SK-N-SH (cell line): ENCODE results near the gene AKAP9. TPM values are rescaled to one million over a fixed set of nuclear protein-coding genes. Genes with fewer than 3 reads are reported as not detected.

Experiments used
- CTCF ChIA-PET: fragments of 300-600, 350-600 bp; formaldehyde crosslinking; extraction: SDS; loops from one replicate; lab custom pipeline; 2021; lab: Yijun Ruan, JAX
- POLR2A ChIA-PET: fragments of 350-600 bp; sonication (Branson Sonifier 250); formaldehyde crosslinking; extraction: SDS; loops from one replicate; lab custom pipeline; 2020; ENCODE audit warnings: antibody characterized with exemption, inconsistent platforms; lab: Yijun Ruan, JAX
- DNase-seq: peaks from one replicate; pipeline ENCODE4 v3.0.0; 2012
- H2AFZ ChIP-seq: fragments of 200-600 bp; sonication (generic); 2 replicates; pipeline ENCODE4 v1.8.1; 2016; ENCODE audit warnings: antibody characterized with exemption, mild to moderate bottlenecking, low read depth
- H3F3A ChIP-seq: fragments of 200-600 bp; sonication (generic); replicated peaks from 2 replicates; pipeline ENCODE3; 2016; ENCODE audit warnings: antibody characterized with exemption, mild to moderate bottlenecking; ENCODE audit not compliant: insufficient read depth
- H3K27ac ChIP-seq, 2 experiments: fragments of 200-500 bp in 1 of 2; fragments of 200-600 bp in 1 of 2; sonication (Bioruptor generic) in 1 of 2; sonication (generic), shearing (Covaris generic) in 1 of 2; 2 replicates each; pipeline versions ENCODE4 v1.5.1 to v1.6.1; 2014 to 2016; ENCODE audit warnings: low read depth in 2 of 2, inconsistent platforms in 1 of 2, low read length in 1 of 2, mild to moderate bottlenecking in 1 of 2, mixed read lengths in 1 of 2
- H3K27me3 ChIP-seq: fragments of 200-600 bp; sonication (generic), shearing (Covaris generic); 2 replicates; pipeline ENCODE4 v1.6.1; 2016; ENCODE audit warnings: mixed run types; ENCODE audit not compliant: insufficient read depth
- H3K36me3 ChIP-seq, 2 experiments: fragments of 200-500 bp in 1 of 2; fragments of 200-600 bp in 1 of 2; sonication (Bioruptor generic) in 1 of 2; sonication (generic) in 1 of 2; replicated peaks in 1 of 2; 2 replicates each; pipeline versions ENCODE3 to v1.5.1; 2014 to 2016; ENCODE audit warnings: low read length in 1 of 2, mild to moderate bottlenecking in 1 of 2; ENCODE audit not compliant: insufficient read depth in 2 of 2, control insufficient read depth in 1 of 2
- H3K4me1 ChIP-seq, 2 experiments: fragments of 200-500 bp in 1 of 2; fragments of 200-600 bp in 1 of 2; sonication (Bioruptor generic) in 1 of 2; sonication (generic), shearing (Covaris generic) in 1 of 2; 2 replicates each; pipeline versions ENCODE4 v1.5.1 to v1.6.1; 2014 to 2016; ENCODE audit warnings: low read depth in 1 of 2, low read length in 1 of 2, mixed run types in 1 of 2; ENCODE audit not compliant: insufficient read depth in 2 of 2, control insufficient read depth in 1 of 2
- H3K4me2 ChIP-seq: fragments of 200-600 bp; sonication (generic), shearing (Covaris generic); 2 replicates; pipeline ENCODE4 v1.6.1; 2017; ENCODE audit warnings: mixed run types
- H3K4me3 ChIP-seq, 2 experiments: fragments of 200-500 bp in 1 of 2; fragments of 200-600 bp in 1 of 2; sonication (Bioruptor generic) in 1 of 2; sonication (generic), shearing (Covaris generic) in 1 of 2; 2 replicates each; pipeline versions ENCODE4 v1.5.1 to v1.8.1; 2014 to 2016; ENCODE audit warnings: low read depth in 2 of 2, inconsistent platforms in 1 of 2, low read length in 1 of 2, mild to moderate bottlenecking in 1 of 2, mixed read lengths in 1 of 2, moderate library complexity in 1 of 2
- H3K79me2 ChIP-seq: fragments of 200-600 bp; sonication (generic); 2 replicates; pipeline ENCODE4 v1.8.1; 2017; ENCODE audit warnings: mild to moderate bottlenecking; ENCODE audit not compliant: insufficient read depth
- H3K9ac ChIP-seq: fragments of 200-600 bp; sonication (generic); 2 replicates; pipeline ENCODE4 v1.6.1; 2017; ENCODE audit warnings: mixed run types
- H3K9me2 ChIP-seq: fragments of 200-600 bp; sonication (generic); 2 replicates; pipeline ENCODE4 v1.6.1; 2017; ENCODE audit warnings: mixed run types
- H3K9me3 ChIP-seq: fragments of 200-600 bp; sonication (generic); 2 replicates; pipeline ENCODE4 v1.6.1; 2017; ENCODE audit warnings: mixed run types, mild to moderate bottlenecking, moderate library complexity
- H4K20me1 ChIP-seq: fragments of 200-600 bp; sonication (generic); 2 replicates; pipeline ENCODE4 v1.6.1; 2017; ENCODE audit warnings: mild to moderate bottlenecking, mixed run types; ENCODE audit not compliant: insufficient read depth
- CHD2 ChIP-seq: fragments of 150-350 bp; IDR thresholded peaks from 2 replicates; pipeline ENCODE4 v1.6.1; 2018; ENCODE audit warnings: low read length; ENCODE audit not compliant: partially characterized antibody
- ELF1 ChIP-seq: IDR thresholded peaks from 2 replicates; pipeline ENCODE4 v1.4.0; 2012
- EP300 ChIP-seq, 2 experiments: IDR thresholded peaks; 2 replicates each; pipeline versions ENCODE4 v1.4.0 to v1.6.1; 2012; ENCODE audit warnings: borderline replicate concordance in 1 of 2, low read depth in 1 of 2, low read length in 1 of 2
- EZH2phosphoT487 ChIP-seq: fragments of 200-600 bp; sonication (generic); IDR thresholded peaks from 2 replicates; pipeline ENCODE4 v1.6.1; 2017; ENCODE audit warnings: low read depth, mixed run types, mild to moderate bottlenecking, antibody characterized with exemption, moderate library complexity, borderline replicate concordance
- FOSL2 ChIP-seq: IDR thresholded peaks from 2 replicates; pipeline ENCODE4 v1.4.0; 2012; ENCODE audit warnings: low read depth, mild to moderate bottlenecking, moderate library complexity, borderline replicate concordance
- FOXJ3 ChIP-seq: sonication (generic); formaldehyde crosslinking; IDR thresholded peaks from 2 replicates; pipeline ENCODE4 v1.5.1; 2020; ENCODE audit warnings: mild to moderate bottlenecking, missing genetic modification reagents
- FOXM1 ChIP-seq: IDR thresholded peaks from 2 replicates; pipeline ENCODE4 v1.4.0; 2012; ENCODE audit warnings: low read depth, mild to moderate bottlenecking
- GABPA ChIP-seq: IDR thresholded peaks from 2 replicates; pipeline ENCODE4 v1.4.0; 2012; ENCODE audit warnings: low read depth, mild to moderate bottlenecking
- GATA2 ChIP-seq: sonication (generic); formaldehyde crosslinking; IDR thresholded peaks from 2 replicates; pipeline ENCODE4 v1.5.0; 2020; ENCODE audit warnings: mild to moderate bottlenecking, missing genetic modification reagents
- JUND ChIP-seq: IDR thresholded peaks from 2 replicates; pipeline ENCODE4 v1.4.0; 2012
- MAX ChIP-seq: IDR thresholded peaks from 2 replicates; pipeline ENCODE4 v1.4.0; 2012; ENCODE audit warnings: low read depth
- MEF2A ChIP-seq: IDR thresholded peaks from 2 replicates; pipeline ENCODE4 v1.4.0; 2012; ENCODE audit warnings: low read depth, borderline replicate concordance
- NFIC ChIP-seq: IDR thresholded peaks from 2 replicates; pipeline ENCODE4 v1.4.0; 2012; ENCODE audit warnings: borderline replicate concordance
- NRF1 ChIP-seq: IDR thresholded peaks from 2 replicates; pipeline ENCODE4 v1.6.1; 2012; ENCODE audit warnings: low read depth, mild to moderate bottlenecking, low read length
- POLR2AphosphoS5 ChIP-seq: IDR thresholded peaks from 2 replicates; pipeline ENCODE4 v1.6.1; 2012; ENCODE audit warnings: low read depth, low read length
- RAD21 ChIP-seq: IDR thresholded peaks from 2 replicates; pipeline ENCODE4 v1.6.1; 2012; ENCODE audit warnings: mild to moderate bottlenecking, low read length
- RCOR1 ChIP-seq: fragments of 150-350 bp; IDR thresholded peaks from 2 replicates; pipeline ENCODE4 v1.6.1; 2017; ENCODE audit warnings: antibody characterized with exemption, low read length
- REST ChIP-seq: IDR thresholded peaks from 2 replicates; pipeline ENCODE4 v1.6.1; 2012; ENCODE audit warnings: mild to moderate bottlenecking, low read depth, low read length, moderate library complexity
- RFX5 ChIP-seq: IDR thresholded peaks from 2 replicates; pipeline ENCODE4 v1.6.1; 2012; ENCODE audit warnings: mild to moderate bottlenecking, improper control_type of control experiment, low read length
- SIN3A ChIP-seq: IDR thresholded peaks from 2 replicates; pipeline ENCODE4 v1.6.1; 2012; ENCODE audit warnings: low read depth, mild to moderate bottlenecking, low read length, moderate library complexity, borderline replicate concordance
- SMC3 ChIP-seq: IDR thresholded peaks from 2 replicates; pipeline ENCODE4 v1.6.1; 2012; ENCODE audit warnings: low read depth, low read length, improper control_type of control experiment
- TCF12 ChIP-seq: IDR thresholded peaks from 2 replicates; pipeline ENCODE4 v1.4.0; 2012
- TEAD4 ChIP-seq: IDR thresholded peaks from 2 replicates; pipeline ENCODE4 v1.4.0; 2012; ENCODE audit warnings: mild to moderate bottlenecking, borderline replicate concordance; ENCODE audit not compliant: insufficient read depth
- YY1 ChIP-seq: IDR thresholded peaks from 2 replicates; pipeline ENCODE4 v1.4.0; 2012; ENCODE audit warnings: low read depth, mild to moderate bottlenecking
- ZBTB33 ChIP-seq: IDR thresholded peaks from 2 replicates; pipeline ENCODE4 v1.4.0; 2012; ENCODE audit warnings: low read depth, borderline replicate concordance
- WGBS: methylation state at CpG from one replicate; pipeline ENCODE4 v1.1.6; 2017; ENCODE audit warnings: low lambda C conversion rate; 5-methylcytosine and 5-hydroxymethylcytosine counted together
- polyA plus RNA-seq, 3 experiments: library from polyadenylated mRNA; depleted of rRNA; stranded (reverse); fragments of >200 nt; gene quantifications; 2 replicates each; pipeline ENCODE4 v1.2.3, GENCODE V29; 2012
- TF ChIP-seq, protein P1 (sequence below): IDR thresholded peaks from 2 replicates; pipeline ENCODE4 v1.4.0; 2012; ENCODE audit warnings: low read depth, borderline replicate concordance

AKAP9 gene
- polyA plus RNA-seq, 1 of the 3 experiments (the other 2 are of a cell fraction): 13.1 TPM

- POLR2A ChIA-PET: interaction anchor here (0.9 to 1.8 kb wide), 6 partner anchors 28 to 394 kb away, joined by 3 to 12 read pairs (median 4); partner anchors contain the start of genes ANKIB1, KRIT1, MTERF1 and RBM48
- CTCF ChIA-PET: interaction anchor here (0.6 to 3.9 kb wide), 35 partner anchors 8 to 363 kb away, joined by 3 to 38 read pairs (median 5); partner anchors contain the start of genes ANKIB1, GATAD1, KRIT1 and LRRD1
- H3K9me2 ChIP-seq: no peaks in the 10 kb centered on the region
- H2AFZ ChIP-seq: peak within 1 kb of the TSS; percentile 99
- peak within 1 kb of the TSS; percentile 95 to 98 for H3K27ac ChIP-seq
- peak; percentile 99 for DNase-seq
- H3F3A ChIP-seq: peaks cover 11% of the 10 kb centered on the region
- 1% methylated on average over 34 of the region's 73 CpGs for WGBS
- peak within 1 kb of the TSS; percentile 72 for H3K4me2 ChIP-seq
- peaks cover 10 to 22% of the 10 kb centered on the region in 2 experiments for H3K36me3 ChIP-seq
- H3K4me3 ChIP-seq: peak within 1 kb of the TSS; percentile 82 to 99
- no peaks in the 10 kb centered on the region for H3K27me3 ChIP-seq
- H3K9me3 ChIP-seq: no peaks in the 10 kb centered on the region
- H4K20me1 ChIP-seq: no peaks in the 10 kb centered on the region
- H3K79me2 ChIP-seq: peaks cover 37% of the 10 kb centered on the region
- peak within 1 kb of the TSS; percentile 97 for H3K9ac ChIP-seq
- H3K4me1 ChIP-seq: peaks cover 0 to 16% of the 10 kb centered on the region in 2 experiments; a peak in 3 of 4 replicates
- peak; percentile 97 for TF ChIP-seq MAX
- TF ChIP-seq RFX5: peak; percentile 65
- TF ChIP-seq TEAD4: 0 out of 2 replicates have a peak, but pooled peaks have one; percentile 48
- TF ChIP-seq RCOR1: peak; percentile 13; the same call in 1 of the 2 replicates
- no peak for TF ChIP-seq FOXJ3 (CRISPR knock-in tag)
- no peak for TF ChIP-seq EZH2phosphoT487
- no peak for TF ChIP-seq RAD21
- TF ChIP-seq EP300 (IDR thresholded peaks at IDR 0.05; ENCODE audit: borderline replicate concordance in 1 of 2, low read depth in 1 of 2, low read length in 1 of 2): peak in 1 of 2 experiments; percentile 30; a peak in 2 of 4 replicates
- peak; percentile 95 for TF ChIP-seq ZBTB33
- peak; percentile 76 for TF ChIP-seq POLR2AphosphoS5
- TF ChIP-seq SMC3: no peak
- TF ChIP-seq GATA2 (CRISPR knock-in tag): 0 out of 2 replicates have a peak, but pooled peaks have one; percentile 27
- TF ChIP-seq CHD2: peak; percentile 98
- TF ChIP-seq GABPA: peak; percentile 22; the same call in 1 of the 2 replicates
- no peak for TF ChIP-seq MEF2A
- TF ChIP-seq FOXM1: no peak
- no peak; the same call in 1 of the 2 replicates for TF ChIP-seq NFIC
- TF ChIP-seq JUND: peak; percentile 26; the same call in 1 of the 2 replicates
- TF ChIP-seq YY1: peak; percentile 71
- no peak for TF ChIP-seq ELF1
- peak; percentile 34 for TF ChIP-seq REST
- TF ChIP-seq, protein P1, sequence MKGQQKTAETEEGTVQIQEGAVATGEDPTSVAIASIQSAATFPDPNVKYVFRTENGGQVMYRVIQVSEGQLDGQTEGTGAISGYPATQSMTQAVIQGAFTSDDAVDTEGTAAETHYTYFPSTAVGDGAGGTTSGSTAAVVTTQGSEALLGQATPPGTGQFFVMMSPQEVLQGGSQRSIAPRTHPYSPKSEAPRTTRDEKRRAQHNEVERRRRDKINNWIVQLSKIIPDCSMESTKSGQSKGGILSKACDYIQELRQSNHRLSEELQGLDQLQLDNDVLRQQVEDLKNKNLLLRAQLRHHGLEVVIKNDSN: no peak; the same call in 1 of the 2 replicates
- TF ChIP-seq TCF12: peak; percentile 9; the same call in 1 of the 2 replicates
- TF ChIP-seq FOSL2: no peak
- peak; percentile 96; the same call in 1 of the 2 replicates for TF ChIP-seq SIN3A
- 0 out of 2 replicates have a peak, but pooled peaks have one; percentile 2 for TF ChIP-seq NRF1
Measured at GRCh38 chr7:92134271-92135051, 193.8 kb downstream of the AKAP9 start, which contains the start of gene CYP51A1. CYP51A1 (minus strand) TSS chr7:92134477; CDS start chr7:92134364, 113 bp downstream.
